GM13977 (cell line): ENCODE measurements around the gene GALP.
"Not testable (repeated sequence)": the region's sequence is repeated elsewhere in the genome, so short reads cannot be mapped to it uniquely, and the experiment has no call there.

Experiments used
- DNase-seq: peaks from one replicate; pipeline ENCODE4 v3.0.0; 2012; ENCODE audit warnings: low spot score
- CTCF ChIP-seq: IDR thresholded peaks from 2 replicates; pipeline ENCODE4 v1.5.1; 2012; ENCODE audit warnings: mild to moderate bottlenecking, control low read depth; ENCODE audit not compliant: insufficient read depth; ENCODE audit errors: extremely low read depth, missing control alignments
- in situ Hi-C: fragments of 300-500 bp; cut with MboI; formaldehyde crosslinking; loops from one replicate; pipeline ENCODE4 v1.12.0; 2022; ENCODE audit warnings: low sequenced_read_pairs, low pct_unique_long_range_greater_than_20kb, mixed read lengths, inconsistent platforms; ENCODE audit not compliant: unreplicated experiment

Gene GALP

GRCh38 chr19:56176881-56177280 is 1.1 kb downstream of the GALP start:
- no peak for DNase-seq
- no peak for TF ChIP-seq CTCF
- in situ Hi-C loops = no loop called here

- in situ Hi-C loops = no loop called here
- DNase-seq = no peak
- TF ChIP-seq CTCF = no peak
These were observed 1.9 kb downstream of the GALP start for GRCh38 chr19:56177564-56178243.

GRCh38 chr19:56189785-56190184 is 14.0 kb downstream of the GALP start:
- no peak for TF ChIP-seq CTCF
- in situ Hi-C loops = no loop called here
- DNase-seq = no peak

- no peak for DNase-seq
- TF ChIP-seq CTCF = no peak
- in situ Hi-C loops = no loop called here
These were observed 15.3 kb downstream of the GALP start for GRCh38 chr19:56191115-56191514.

GRCh38 chr19:56191711-56192110 is 15.9 kb downstream of the GALP start:
- in situ Hi-C loops = no loop called here
- DNase-seq = no peak
- TF ChIP-seq CTCF = no peak

GRCh38 chr19:56193981-56194640 is 18.3 kb downstream of the GALP start:
- in situ Hi-C loops = no loop called here
- no peak for DNase-seq
- TF ChIP-seq CTCF = no peak

GRCh38 chr19:56197646-56198045 is 21.8 kb downstream of the GALP start, which contains the start of gene ZSCAN5B:
Gene ZSCAN5B, minus strand, starts transcription at chr19:56197783. Its CDS starts 4,731 bp downstream, at chr19:56193052.
- in situ Hi-C loops, DNase-seq: not testable (repeated sequence)
